K562 (cell line): ENCODE results near the gene PLXND1. TPM values are rescaled to one million over a fixed set of nuclear protein-coding genes. Genes with fewer than 3 reads are reported as not detected.

ENCODE experiments used
- ADNP ChIP-seq: fragments of 200-800 bp; sonication (Bioruptor generic); IDR thresholded peaks from 2 replicates; pipeline ENCODE4 v1.6.1; 2016; ENCODE audit warnings: missing genetic modification characterization, missing compliant biosample characterization
- ATF3 ChIP-seq, 2 experiments: fragments of 450-650 bp in 1 of 2; sonication (generic) in 1 of 2; formaldehyde crosslinking in 1 of 2; IDR thresholded peaks in 1 of 2; conservative IDR thresholded peaks in 1 of 2; 2 replicates each; pipeline versions ENCODE4 v1.6.1 to v1.8.1; 2016 to 2023; ENCODE audit warnings: mild to moderate bottlenecking in 2 of 2, moderate library complexity in 2 of 2, inconsistent platforms in 1 of 2, missing genetic modification reagents in 1 of 2
- CBX3 ChIP-seq, 2 experiments: IDR thresholded peaks; 1 replicate in 1 of 2; 2 replicates in 1 of 2; pipeline ENCODE4 v1.6.1; 2012; ENCODE audit warnings: inconsistent platforms in 2 of 2, low read length in 2 of 2, borderline replicate concordance in 1 of 2, control low read depth in 1 of 2
- CHD4 ChIP-seq: fragments of 200-600 bp; sonication (generic); IDR thresholded peaks from 3 replicates; pipeline ENCODE4 v1.6.1; 2012; ENCODE audit warnings: low read depth, mild to moderate bottlenecking, mixed read lengths, low read length, inconsistent platforms; ENCODE audit not compliant: insufficient read depth, insufficient replicate concordance, poor library complexity, severe bottlenecking
- ELK1 ChIP-seq: sonication (generic); formaldehyde crosslinking; IDR thresholded peaks from 2 replicates; pipeline ENCODE4 v1.8.1; 2022; ENCODE audit warnings: missing genetic modification reagents
- ESRRA ChIP-seq: fragments of 450-650 bp; IDR thresholded peaks from 2 replicates; pipeline ENCODE4 v1.6.1; 2014; ENCODE audit warnings: low read depth, mild to moderate bottlenecking, moderate library complexity, borderline replicate concordance
- FOSL1 ChIP-seq: fragments of 200-800 bp; sonication (Bioruptor generic); conservative IDR thresholded peaks from 2 replicates; pipeline ENCODE4 v1.6.1; 2016; ENCODE audit warnings: missing genetic modification characterization, missing compliant biosample characterization
- GABPB1 ChIP-seq: sonication (generic); formaldehyde crosslinking; IDR thresholded peaks from 2 replicates; pipeline ENCODE4 v1.8.0; 2022; ENCODE audit warnings: mild to moderate bottlenecking, missing genetic modification reagents
- HDAC2 ChIP-seq: fragments of 450-650 bp; IDR thresholded peaks from 2 replicates; pipeline ENCODE4 v1.6.1; 2016; ENCODE audit warnings: mild to moderate bottlenecking
- JUND ChIP-seq, 2 experiments: IDR thresholded peaks; 2 replicates in 1 of 2; 3 replicates in 1 of 2; pipeline ENCODE4 v1.6.1; 2011; ENCODE audit warnings: borderline replicate concordance in 2 of 2, low read depth in 2 of 2, low read length in 2 of 2, improper control_type of control experiment in 1 of 2, missing biosample characterization in 1 of 2, missing genetic modification characterization in 1 of 2, missing genetic modification reagents in 1 of 2
- KDM1A ChIP-seq, 2 experiments: fragments of 450-650 bp; IDR thresholded peaks; 2 replicates each; pipeline ENCODE4 v1.6.1; 2016; ENCODE audit warnings: mild to moderate bottlenecking in 2 of 2
- PTRF ChIP-seq: fragments of 450-650 bp; IDR thresholded peaks from 2 replicates; pipeline ENCODE4 v1.6.1; 2016; ENCODE audit warnings: mild to moderate bottlenecking, missing genetic modification characterization, missing compliant biosample characterization
- RBM25 ChIP-seq: fragments of 200-400 bp; formaldehyde crosslinking; IDR thresholded peaks from 2 replicates; pipeline ENCODE4 v1.6.1; 2018; ENCODE audit warnings: low read length, low read depth, moderate library complexity; ENCODE audit not compliant: severe bottlenecking
- SMARCA5 ChIP-seq: fragments of 450-650 bp; IDR thresholded peaks from 2 replicates; pipeline ENCODE4 v1.6.1; 2016
- ZFP30 ChIP-seq: fragments of 250-450 bp; sonication (Bioruptor Pico); IDR thresholded peaks from 2 replicates; pipeline ENCODE4 v1.8.0; 2022; ENCODE audit warnings: moderate library complexity, mild to moderate bottlenecking, inconsistent platforms, borderline replicate concordance
- ZFP36 ChIP-seq: fragments of 150-350 bp; IDR thresholded peaks from 2 replicates; pipeline ENCODE4 v1.6.1; 2018; ENCODE audit warnings: low read length, low read depth; ENCODE audit not compliant: partially characterized antibody
- ZKSCAN3 ChIP-seq: fragments of 250-450 bp; sonication (Bioruptor Pico); IDR thresholded peaks from 2 replicates; pipeline ENCODE4 v1.4.0; 2020
- ZNF778 ChIP-seq: fragments of 450-650 bp; formaldehyde crosslinking; IDR thresholded peaks from 2 replicates; pipeline ENCODE4 v1.4.0; 2020; ENCODE audit warnings: mild to moderate bottlenecking, moderate library complexity
- polyA plus RNA-seq, 8 experiments: library from polyadenylated mRNA; depleted of rRNA in 4 of 8; stranded (reverse) in 5 of 8; unstranded in 3 of 8; fragments of >200 nt; fragmentation: Nextera tagmentation in 2 of 8; fragmentation: Illumina TruSeq in 1 of 8; extraction: Ambion mirVana in 2 of 8; extraction: Trizol in 1 of 8; gene quantifications; 2 replicates each; pipeline versions ENCODE4 v1.2.1 to v1.2.3, GENCODE V29; 2011 to 2014; ENCODE audit warnings: inconsistent platforms in 1 of 8, missing spikeins in 1 of 8
- total RNA-seq, 7 experiments: library from RNA; depleted of rRNA in 6 of 7; stranded (reverse); fragments of >200 nt in 6 of 7; fragmentation: Illumina TruSeq in 2 of 7; extraction: Trizol in 2 of 7; gene quantifications; 2 replicates each; pipeline versions ENCODE4 v1.2.1 to v1.2.3, GENCODE V29; 2011 to 2021; ENCODE audit warnings: low replicate concordance in 1 of 7

The PLXND1 gene
- total and polyA plus RNA-seq, 9 of the 15 experiments (the other 6 are each of a cell fraction or from before 2014, with no cell fraction given), result 0.34 to 28.8 (median 14.0) TPM

GRCh38 chr3:129602730-129603560, 3.5 kb downstream of the PLXND1 start (continued):
- peak; percentile 56 for TF ChIP-seq ATF3 (IDR thresholded peaks at IDR 0.05)
- no peak for TF ChIP-seq ATF3 (CRISPR knock-in tag; conservative IDR thresholded peaks at IDR 0.05)
- 0 out of 2 replicates have a peak, but pooled peaks have one; percentile 48 for TF ChIP-seq JUND (IDR thresholded peaks at IDR 0.05; ENCODE audit: borderline replicate concordance, low read depth, low read length)
- no peak; the same call in 2 of the 3 replicates for TF ChIP-seq JUND (tag; IDR thresholded peaks at IDR 0.05; ENCODE audit: borderline replicate concordance, low read depth, low read length)
- no peak for TF ChIP-seq ZFP30 (CRISPR knock-in tag)
- TF ChIP-seq ZKSCAN3 (CRISPR knock-in tag), result no peak
- TF ChIP-seq HDAC2, result 0 out of 2 replicates have a peak, but pooled peaks have one; percentile 40
- TF ChIP-seq CBX3 (IDR thresholded peaks at IDR 0.05; ENCODE audit: borderline replicate concordance in 1 of 2, low read length in 2 of 2), result 0 out of 3 replicates have a peak, but pooled peaks of 1 of the 2 experiments have one; percentile 15
- TF ChIP-seq ELK1 (CRISPR knock-in tag), result no peak
- peak; percentile 69 for TF ChIP-seq ADNP (tag)
- 0 out of 2 replicates have a peak, but pooled peaks have one; percentile 15 for TF ChIP-seq GABPB1 (CRISPR knock-in tag)
- peak; percentile 94 for TF ChIP-seq RBM25
- TF ChIP-seq PTRF, result no peak
- peak; percentile 82 for TF ChIP-seq ZFP36
- no peak for TF ChIP-seq ZNF778 (CRISPR knock-in tag)
- TF ChIP-seq KDM1A (IDR thresholded peaks at IDR 0.05), result peak; percentile 62 to 84
- TF ChIP-seq ESRRA, result peak; percentile 87
- peak; percentile 49; the same call in 1 of the 2 replicates for TF ChIP-seq FOSL1 (tag)
- peak; percentile 84; the same call in 1 of the 2 replicates for TF ChIP-seq SMARCA5
- TF ChIP-seq CHD4, result peak; percentile 57
